Ovary (tissue), 3 donors: ENCODE measurements around the gene GABRD.

Experiments used
- EP300 ChIP-seq: sonication (generic); formaldehyde crosslinking; IDR thresholded peaks from one replicate; pipeline ENCODE4 v1.6.1; 2017; ENCODE audit warnings: antibody characterized with exemption
- POLR2A ChIP-seq: fragments of 450-650 bp; IDR thresholded peaks from one replicate; pipeline ENCODE4 v1.6.1; 2017; ENCODE audit warnings: antibody characterized with exemption, mild to moderate bottlenecking, moderate library complexity
- TF ChIP-seq, protein P1 (sequence below), 3 donors: fragments of 450-650 bp in 2 of 3; fragments of 200-600 bp in 1 of 3; IDR thresholded peaks; one replicate each; pipeline versions ENCODE4 v1.5.1 to v1.8.0; 2016 to 2022; ENCODE audit warnings: antibody characterized with exemption in 3 of 3, mild to moderate bottlenecking in 1 of 3
- donor health status: DM: no; HTN: no; CAD: no.

DNA sequence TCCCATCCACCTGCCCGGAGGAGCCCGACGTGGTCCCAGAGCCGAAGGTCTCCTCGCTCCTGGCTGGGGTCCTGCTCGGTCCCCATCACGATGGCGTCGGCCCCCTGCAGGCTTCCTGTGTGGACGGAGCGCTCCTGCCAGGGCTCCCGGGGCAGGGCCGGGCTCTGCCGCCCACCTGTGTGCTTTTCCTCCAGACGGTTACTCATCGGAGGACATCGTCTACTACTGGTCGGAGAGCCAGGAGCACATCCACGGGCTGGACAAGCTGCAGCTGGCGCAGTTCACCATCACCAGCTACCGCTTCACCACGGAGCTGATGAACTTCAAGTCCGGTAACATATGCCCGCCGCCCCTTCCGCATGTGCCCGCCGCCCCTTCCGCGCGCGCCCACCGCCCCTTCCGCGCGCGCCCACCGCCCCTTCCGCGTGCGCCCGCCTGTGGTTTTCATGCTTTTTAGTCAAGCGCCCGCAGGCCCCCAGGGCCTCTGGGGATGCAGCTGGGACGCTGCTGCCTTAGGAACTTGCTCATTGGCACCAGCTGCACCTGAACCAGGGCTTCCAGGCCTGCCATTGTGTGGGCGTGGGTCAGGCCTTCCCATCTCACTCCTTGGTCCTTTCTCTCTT is 8.9 kb downstream of the GABRD start:
- TF ChIP-seq, protein P1, sequence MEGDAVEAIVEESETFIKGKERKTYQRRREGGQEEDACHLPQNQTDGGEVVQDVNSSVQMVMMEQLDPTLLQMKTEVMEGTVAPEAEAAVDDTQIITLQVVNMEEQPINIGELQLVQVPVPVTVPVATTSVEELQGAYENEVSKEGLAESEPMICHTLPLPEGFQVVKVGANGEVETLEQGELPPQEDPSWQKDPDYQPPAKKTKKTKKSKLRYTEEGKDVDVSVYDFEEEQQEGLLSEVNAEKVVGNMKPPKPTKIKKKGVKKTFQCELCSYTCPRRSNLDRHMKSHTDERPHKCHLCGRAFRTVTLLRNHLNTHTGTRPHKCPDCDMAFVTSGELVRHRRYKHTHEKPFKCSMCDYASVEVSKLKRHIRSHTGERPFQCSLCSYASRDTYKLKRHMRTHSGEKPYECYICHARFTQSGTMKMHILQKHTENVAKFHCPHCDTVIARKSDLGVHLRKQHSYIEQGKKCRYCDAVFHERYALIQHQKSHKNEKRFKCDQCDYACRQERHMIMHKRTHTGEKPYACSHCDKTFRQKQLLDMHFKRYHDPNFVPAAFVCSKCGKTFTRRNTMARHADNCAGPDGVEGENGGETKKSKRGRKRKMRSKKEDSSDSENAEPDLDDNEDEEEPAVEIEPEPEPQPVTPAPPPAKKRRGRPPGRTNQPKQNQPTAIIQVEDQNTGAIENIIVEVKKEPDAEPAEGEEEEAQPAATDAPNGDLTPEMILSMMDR (IDR thresholded peaks at IDR 0.05): no peak
- TF ChIP-seq EP300 (no peak), POLR2A (no peak)
